GM23338 (cell line): Measurements from ENCODE around the gene ZNF804A. TPM values are rescaled to one million over a fixed set of nuclear protein-coding genes. Genes with fewer than 3 reads are reported as not detected.

Source experiments
- ATAC-seq: fragments of 200-7000 bp; cut with Tn5 transposase; 3 replicates; pipeline ENCODE4 v1.9.1; 2020
- DNase-seq: peaks from one replicate; pipeline ENCODE4 v3.0.0-alpha.2; 2015; ENCODE audit warnings: low spot score
- H2AFZ ChIP-seq: fragments of 200-600 bp; sonication (generic); 2 replicates; pipeline ENCODE4 v1.8.0; 2016; ENCODE audit warnings: antibody characterized with exemption, mild to moderate bottlenecking, moderate library complexity
- H3F3A ChIP-seq: fragments of 200-600 bp; sonication (generic); replicated peaks from 2 replicates; pipeline ENCODE4 v1.8.0; 2017; ENCODE audit warnings: antibody characterized with exemption, mixed run types, low read depth
- H3K27ac ChIP-seq: fragments of 200-600 bp; sonication (generic); 2 replicates; pipeline ENCODE4 v1.6.1; 2016; ENCODE audit warnings: low read depth
- H3K27me3 ChIP-seq: fragments of 200-600 bp; sonication (generic); 2 replicates; pipeline ENCODE4 v1.8.0; 2016; ENCODE audit warnings: mild to moderate bottlenecking, mixed run types, moderate library complexity; ENCODE audit not compliant: insufficient read depth
- H3K36me3 ChIP-seq: fragments of 200-600 bp; sonication (generic); 2 replicates; pipeline ENCODE4 v1.8.0; 2016; ENCODE audit warnings: mild to moderate bottlenecking; ENCODE audit not compliant: insufficient read depth
- H3K4me1 ChIP-seq: fragments of 200-600 bp; sonication (generic); 2 replicates; pipeline ENCODE4 v1.8.0; 2016; ENCODE audit warnings: mild to moderate bottlenecking, moderate library complexity; ENCODE audit not compliant: insufficient read depth
- H3K4me2 ChIP-seq: fragments of 200-600 bp; sonication (generic); 2 replicates; pipeline ENCODE4 v1.7.1; 2017; ENCODE audit warnings: mixed run types
- H3K4me3 ChIP-seq: fragments of 200-600 bp; sonication (generic); 2 replicates; pipeline ENCODE4 v1.6.1; 2016; ENCODE audit warnings: mixed run types
- H3K79me2 ChIP-seq: fragments of 200-600 bp; sonication (generic); replicated peaks from 2 replicates; pipeline ENCODE4 v1.8.0; 2017; ENCODE audit warnings: mild to moderate bottlenecking; ENCODE audit not compliant: insufficient read depth
- H3K9me2 ChIP-seq: fragments of 200-600 bp; sonication (generic); 2 replicates; pipeline ENCODE4 v1.8.0; 2017; ENCODE audit not compliant: insufficient read depth
- H4K20me1 ChIP-seq: fragments of 200-600 bp; sonication (generic); replicated peaks from 2 replicates; pipeline ENCODE4 v1.8.0; 2017; ENCODE audit warnings: mild to moderate bottlenecking; ENCODE audit not compliant: insufficient read depth
- H3K27ac Mint-ChIP-seq: 2 replicates; pipeline ENCODE4 v1.8.0; 2020; ENCODE audit warnings: inconsistent platforms, mild to moderate bottlenecking, moderate library complexity, mixed read lengths
- H3K27me3 Mint-ChIP-seq: 3 replicates; pipeline ENCODE4 v1.8.0; 2022; ENCODE audit warnings: low read depth, mild to moderate bottlenecking, moderate library complexity, mixed read lengths, inconsistent platforms; ENCODE audit not compliant: insufficient read depth, poor library complexity
- H3K36me3 Mint-ChIP-seq: 3 replicates; pipeline ENCODE4 v1.8.0; 2021; ENCODE audit warnings: low read depth, mild to moderate bottlenecking, inconsistent platforms, moderate library complexity, mixed read lengths
- H3K4me1 Mint-ChIP-seq: 3 replicates; pipeline ENCODE4 v1.8.0; 2020; ENCODE audit warnings: mild to moderate bottlenecking, inconsistent platforms, mixed read lengths
- H3K4me3 Mint-ChIP-seq: 3 replicates; pipeline ENCODE4 v1.8.0; 2021; ENCODE audit warnings: moderate library complexity, mild to moderate bottlenecking, inconsistent platforms, mixed read lengths
- H3K9me3 Mint-ChIP-seq: 3 replicates; pipeline ENCODE4 v1.8.0; 2020; ENCODE audit warnings: moderate library complexity, mild to moderate bottlenecking, inconsistent platforms, mixed read lengths
- CREB1 ChIP-seq: fragments of 250-450 bp; sonication (Bioruptor Pico); IDR thresholded peaks from 2 replicates; pipeline ENCODE4 v1.5.0; 2020; ENCODE audit warnings: low read depth, mild to moderate bottlenecking, moderate library complexity
- CTCF ChIP-seq, 2 experiments: fragments of 200-600 bp in 1 of 2; sonication (generic) in 1 of 2; conservative IDR thresholded peaks; 2 replicates each; pipeline versions ENCODE4 v1.5.1 to v1.6.1; 2016 to 2017; ENCODE audit warnings: antibody characterized with exemption in 2 of 2, low read depth in 2 of 2, mild to moderate bottlenecking in 2 of 2, moderate library complexity in 1 of 2
- ETS1 ChIP-seq: IDR thresholded peaks from 2 replicates; pipeline ENCODE4 v1.6.1; 2016; ENCODE audit warnings: antibody characterized with exemption
- EZH2 ChIP-seq: fragments of 200-600 bp; sonication (generic); IDR thresholded peaks from one replicate; pipeline ENCODE4 v1.8.0; 2017; ENCODE audit warnings: antibody characterized with exemption, mild to moderate bottlenecking, low read depth; ENCODE audit not compliant: unreplicated experiment
- EZH2phosphoT487 ChIP-seq: fragments of 200-600 bp; sonication (generic); IDR thresholded peaks from one replicate; pipeline ENCODE4 v1.8.1; 2018; ENCODE audit warnings: antibody characterized with exemption; ENCODE audit not compliant: unreplicated experiment
- JUNB ChIP-seq: IDR thresholded peaks from one replicate; pipeline ENCODE4 v1.6.1; 2016; ENCODE audit warnings: antibody characterized with exemption; ENCODE audit not compliant: unreplicated experiment
- NANOG ChIP-seq: IDR thresholded peaks from 2 replicates; pipeline ENCODE4 v1.6.1; 2016; ENCODE audit warnings: antibody characterized with exemption, borderline replicate concordance
- POLR2AphosphoS5 ChIP-seq: IDR thresholded peaks from 2 replicates; pipeline ENCODE4 v1.6.1; 2016; ENCODE audit warnings: antibody characterized with exemption, low read depth
- REST ChIP-seq: IDR thresholded peaks from one replicate; pipeline ENCODE4 v1.6.1; 2018; ENCODE audit warnings: antibody characterized with exemption; ENCODE audit not compliant: unreplicated experiment
- STAT1 ChIP-seq: IDR thresholded peaks from one replicate; pipeline ENCODE4 v1.6.1; 2016; ENCODE audit warnings: antibody characterized with exemption; ENCODE audit not compliant: unreplicated experiment
- ZNF114 ChIP-seq: fragments of 250-450 bp; sonication (Bioruptor Pico); IDR thresholded peaks from 2 replicates; pipeline ENCODE4 v1.5.0; 2020; ENCODE audit warnings: mild to moderate bottlenecking, moderate library complexity
- ZNF331 ChIP-seq: fragments of 250-450 bp; sonication (Bioruptor Pico); IDR thresholded peaks from 2 replicates; pipeline ENCODE4 v1.5.0; 2020; ENCODE audit warnings: low read depth, mild to moderate bottlenecking, moderate library complexity
- ZNF462 ChIP-seq: fragments of 250-450 bp; sonication (Bioruptor Pico); IDR thresholded peaks from 2 replicates; pipeline ENCODE4 v1.5.0; 2020; ENCODE audit warnings: mild to moderate bottlenecking, moderate library complexity
- polyA plus RNA-seq: library from polyadenylated mRNA; unstranded; fragments of >200 nt; fragmentation: Nextera tagmentation; extraction: Ambion mirVana; gene quantifications from 2 replicates; pipeline ENCODE4 v1.2.1, GENCODE V29; 2016
- total RNA-seq: library from RNA; depleted of rRNA; stranded (reverse); fragments of >200 nt; shearing (Covaris generic); gene quantifications from 2 replicates; pipeline ENCODE4 v1.2.3, GENCODE V29; 2014

The ZNF804A gene
- total and polyA plus RNA-seq, 2 experiments from 2014 or later, result not detected

- H3K4me1 Mint-ChIP-seq, result no peaks in the 10 kb centered on the region
- no peaks in the 10 kb centered on the region for H3K36me3 Mint-ChIP-seq
- ATAC-seq (no peak), DNase-seq (no peak)
- no peaks in the 10 kb centered on the region for H3K4me1 ChIP-seq
- no peaks in the 10 kb centered on the region for H3F3A ChIP-seq
- TF ChIP-seq ETS1 (no peak), POLR2AphosphoS5 (no peak), EZH2 (no peak), ZNF462 (CRISPR knock-in tag) (no peak), CREB1 (CRISPR knock-in tag) (no peak), NANOG (no peak), ZNF331 (no peak), EZH2phosphoT487 (no peak), JUNB (no peak), STAT1 (no peak), REST (no peak), CTCF (conservative IDR thresholded peaks at IDR 0.05; ENCODE audit: low read depth in 2 of 2) (no peak), ZNF114 (CRISPR knock-in tag) (no peak)
- H3K27ac Mint-ChIP-seq, result no peak overlapping the region
- no peak overlapping the region for H3K4me3 Mint-ChIP-seq
- no peaks in the 10 kb centered on the region for H3K9me3 Mint-ChIP-seq
- H3K79me2 ChIP-seq, result no peaks in the 10 kb centered on the region
- no peaks in the 10 kb centered on the region for H3K9me2 ChIP-seq
- no peak overlapping the region for H3K27ac ChIP-seq
- no peaks in the 10 kb centered on the region for H3K36me3 ChIP-seq
- no peak overlapping the region for H3K4me2 ChIP-seq
- H3K27me3 Mint-ChIP-seq, result no peaks in the 10 kb centered on the region
- no peak overlapping the region for H3K4me3 ChIP-seq
- no peak overlapping the region for H2AFZ ChIP-seq
- H4K20me1 ChIP-seq, result no peaks in the 10 kb centered on the region
- H3K27me3 ChIP-seq, result no peaks in the 10 kb centered on the region
Observed at GRCh38 chr2:184579226-184579625, 19.1 kb upstream of the ZNF804A start.
